ENCODE results near the gene CCSER1. TPM values are rescaled to one million over a fixed set of nuclear protein-coding genes. Genes with fewer than 3 reads are reported as not detected.
"Not testable (repeated sequence)": the region's sequence is repeated elsewhere in the genome, so short reads cannot be mapped to it uniquely, and the experiment has no call there.

Gene CCSER1
- total RNA-seq, 4 donors from 2014 or later = 3.6 to 7.0 (median 5.5) TPM

DNA sequence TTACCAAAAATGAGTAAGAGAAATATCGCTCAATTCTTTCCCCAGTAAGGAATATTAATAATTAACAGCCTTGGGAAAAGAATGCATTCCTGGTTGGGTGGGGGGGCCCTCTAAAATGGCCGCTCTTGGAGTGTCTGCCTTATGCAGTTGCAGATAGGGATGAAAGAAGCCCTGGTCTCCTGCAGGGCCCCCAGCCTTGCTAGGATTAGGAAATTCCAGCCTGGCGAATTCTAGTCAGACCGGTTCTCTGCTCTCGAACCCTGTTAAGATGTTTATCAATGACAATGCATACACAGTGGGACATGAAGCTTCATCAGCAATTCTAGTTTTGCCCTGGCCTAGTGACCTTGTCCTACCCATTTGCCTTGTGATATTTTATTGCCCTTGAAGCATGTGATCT lies 1128.8 kb downstream of the CCSER1 start:
- Histone ChIP-seq H3K36me3 (no peaks in the 10 kb centered on the region), H3K4me1 (no peaks in the 10 kb centered on the region), H3K9me3 (no peaks in the 10 kb centered on the region), H3K27ac (replicated peaks in 1 of 4) (no peak overlapping the region), H3K27me3 (no peaks in the 10 kb centered on the region), H3K4me3 (no peak overlapping the region)
- intact Hi-C loops (cut with DNase I) = no loop called here
- DNase-seq (ENCODE audit: extremely low spot score) = no peak
- 91% methylated on average over 5 of the region's 5 CpGs for WGBS
- TF ChIP-seq POLR2AphosphoS5 (IDR thresholded peaks at IDR 0.05) = no peak
- no peak for TF ChIP-seq POLR2A (IDR thresholded peaks at IDR 0.05; ENCODE audit: low read depth)

DNA sequence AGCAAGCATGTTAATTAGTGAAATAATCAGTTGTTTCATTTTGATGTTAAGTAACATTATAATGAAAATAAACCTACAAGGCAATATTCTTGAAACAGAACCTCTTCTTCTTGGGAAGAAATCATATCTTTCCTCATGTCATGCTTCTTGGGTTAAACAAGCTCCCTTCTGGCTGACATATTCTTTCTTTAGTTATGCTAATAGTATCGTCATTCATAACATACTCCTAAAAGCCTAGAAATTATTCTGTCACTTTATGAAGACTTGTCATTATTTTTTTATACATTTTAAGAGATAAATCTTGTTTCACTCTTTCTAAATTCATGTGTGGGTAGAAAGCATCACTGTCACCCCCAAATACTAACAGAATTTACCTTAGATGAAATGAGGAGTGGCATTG lies 1129.6 kb downstream of the CCSER1 start:
- Histone ChIP-seq H3K4me3 (no peak overlapping the region), H3K36me3 (no peaks in the 10 kb centered on the region), H3K27ac (replicated peaks in 1 of 4) (no peak overlapping the region), H3K27me3 (no peaks in the 10 kb centered on the region), H3K9me3 (no peaks in the 10 kb centered on the region), H3K4me1 (no peaks in the 10 kb centered on the region)
- no peak for DNase-seq (ENCODE audit: extremely low spot score)
- WGBS = 81% methylated on average over 1 of the region's 1 CpG
- intact Hi-C loops (cut with DNase I) = no loop called here
- TF ChIP-seq POLR2AphosphoS5 (IDR thresholded peaks at IDR 0.05) (no peak), POLR2A (IDR thresholded peaks at IDR 0.05; ENCODE audit: low read depth) (no peak), EP300 (IDR thresholded peaks at IDR 0.05) (no peak)
- TF ChIP-seq, protein P1, sequence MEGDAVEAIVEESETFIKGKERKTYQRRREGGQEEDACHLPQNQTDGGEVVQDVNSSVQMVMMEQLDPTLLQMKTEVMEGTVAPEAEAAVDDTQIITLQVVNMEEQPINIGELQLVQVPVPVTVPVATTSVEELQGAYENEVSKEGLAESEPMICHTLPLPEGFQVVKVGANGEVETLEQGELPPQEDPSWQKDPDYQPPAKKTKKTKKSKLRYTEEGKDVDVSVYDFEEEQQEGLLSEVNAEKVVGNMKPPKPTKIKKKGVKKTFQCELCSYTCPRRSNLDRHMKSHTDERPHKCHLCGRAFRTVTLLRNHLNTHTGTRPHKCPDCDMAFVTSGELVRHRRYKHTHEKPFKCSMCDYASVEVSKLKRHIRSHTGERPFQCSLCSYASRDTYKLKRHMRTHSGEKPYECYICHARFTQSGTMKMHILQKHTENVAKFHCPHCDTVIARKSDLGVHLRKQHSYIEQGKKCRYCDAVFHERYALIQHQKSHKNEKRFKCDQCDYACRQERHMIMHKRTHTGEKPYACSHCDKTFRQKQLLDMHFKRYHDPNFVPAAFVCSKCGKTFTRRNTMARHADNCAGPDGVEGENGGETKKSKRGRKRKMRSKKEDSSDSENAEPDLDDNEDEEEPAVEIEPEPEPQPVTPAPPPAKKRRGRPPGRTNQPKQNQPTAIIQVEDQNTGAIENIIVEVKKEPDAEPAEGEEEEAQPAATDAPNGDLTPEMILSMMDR (IDR thresholded peaks at IDR 0.05) = no peak

DNA sequence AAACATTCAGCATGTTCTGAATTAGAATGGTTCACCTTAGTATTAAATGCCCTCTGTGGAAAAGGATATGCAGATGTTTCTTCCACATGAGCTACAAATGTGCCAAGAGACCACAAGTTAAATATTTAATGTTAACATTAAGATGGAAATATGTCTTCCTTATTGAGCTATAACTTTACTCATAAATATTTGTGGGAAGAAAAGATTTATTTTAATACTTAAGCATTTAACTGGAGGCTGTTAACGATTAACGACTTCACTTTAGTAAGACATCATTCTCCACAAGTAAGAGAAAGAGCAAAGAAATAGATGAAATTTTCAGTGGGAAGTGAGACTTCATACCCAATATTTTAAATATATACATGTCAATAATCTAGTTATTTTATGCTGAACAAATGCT lies 1130.5 kb downstream of the CCSER1 start:
- intact Hi-C loops (cut with DNase I) = no loop called here
- no peak for DNase-seq (ENCODE audit: extremely low spot score)
- H3K4me3 ChIP-seq = no peak overlapping the region
- no peak overlapping the region for H3K27ac ChIP-seq (replicated peaks in 1 of 4)
- no peaks in the 10 kb centered on the region for H3K4me1 ChIP-seq
- 95% methylated on average over 2 of the region's 2 CpGs for whole genome bisulfite sequencing
- no peaks in the 10 kb centered on the region for H3K9me3 ChIP-seq
- TF ChIP-seq, protein P1 (IDR thresholded peaks at IDR 0.05) = no peak
- TF ChIP-seq POLR2AphosphoS5 (IDR thresholded peaks at IDR 0.05) (no peak), POLR2A (IDR thresholded peaks at IDR 0.05; ENCODE audit: low read depth) (no peak), EP300 (IDR thresholded peaks at IDR 0.05) (no peak)
- H3K36me3 ChIP-seq = no peaks in the 10 kb centered on the region
- H3K27me3 ChIP-seq = no peaks in the 10 kb centered on the region

DNA sequence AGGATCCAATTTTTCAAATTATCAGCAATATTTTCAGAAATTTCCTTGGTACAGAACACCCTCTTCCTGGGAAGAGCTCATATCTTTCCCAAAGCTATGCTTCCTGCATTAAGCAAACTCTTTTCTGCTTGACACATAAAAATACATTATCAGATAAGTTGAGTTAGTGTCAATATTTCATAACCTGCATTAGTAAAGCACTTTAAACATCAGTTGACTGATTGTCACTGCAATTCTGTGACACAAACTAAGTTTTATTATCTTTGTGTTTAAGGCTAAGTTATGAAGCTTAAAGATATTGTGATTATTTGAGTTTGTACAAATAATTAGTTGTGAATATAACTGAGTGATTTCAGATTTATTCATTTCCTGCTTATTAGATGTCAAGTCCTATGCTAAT lies 1131.1 kb downstream of the CCSER1 start:
- H3K36me3 ChIP-seq = no peaks in the 10 kb centered on the region
- H3K27me3 ChIP-seq = no peaks in the 10 kb centered on the region
- H3K4me1 ChIP-seq = no peaks in the 10 kb centered on the region
- H3K9me3 ChIP-seq = no peaks in the 10 kb centered on the region
- no peak overlapping the region for H3K4me3 ChIP-seq
- DNase-seq (ENCODE audit: extremely low spot score) = no peak
- TF ChIP-seq EP300 (IDR thresholded peaks at IDR 0.05) (no peak), POLR2A (IDR thresholded peaks at IDR 0.05; ENCODE audit: low read depth) (no peak), POLR2AphosphoS5 (IDR thresholded peaks at IDR 0.05) (no peak)
- TF ChIP-seq, protein P1 (IDR thresholded peaks at IDR 0.05) = no peak
- intact Hi-C loops (cut with DNase I) = no loop called here
- H3K27ac ChIP-seq (replicated peaks in 1 of 4) = no peak overlapping the region

DNA sequence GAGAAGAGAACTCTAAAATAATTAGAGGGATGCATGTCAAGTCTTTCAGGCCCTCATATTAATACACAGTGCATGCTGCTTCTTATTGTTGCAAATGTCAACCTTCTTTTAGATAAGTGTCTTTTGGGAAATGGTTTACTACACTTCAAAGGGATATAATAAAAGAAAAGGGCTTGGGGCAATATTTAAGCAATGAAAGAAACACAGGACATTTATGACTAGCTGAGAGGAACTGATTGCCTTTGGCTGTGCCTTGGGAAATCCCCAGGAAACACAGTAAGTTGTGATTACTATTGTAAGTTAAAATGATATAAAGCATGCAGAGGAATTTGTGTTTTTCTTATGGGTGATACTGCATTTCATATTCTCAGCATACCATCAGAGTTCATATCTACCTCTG lies 1140.3 kb downstream of the CCSER1 start:
- Histone ChIP-seq H3K36me3 (no peaks in the 10 kb centered on the region), H3K9me3 (no peaks in the 10 kb centered on the region), H3K4me3 (no peak overlapping the region), H3K27ac (replicated peaks in 1 of 4) (no peak overlapping the region), H3K27me3 (no peaks in the 10 kb centered on the region), H3K4me1 (no peaks in the 10 kb centered on the region)
- intact Hi-C loops (cut with DNase I) = no loop called here
- DNase-seq (ENCODE audit: extremely low spot score) = no peak
- TF ChIP-seq POLR2A (IDR thresholded peaks at IDR 0.05; ENCODE audit: low read depth) (no peak), EP300 (IDR thresholded peaks at IDR 0.05) (no peak), POLR2AphosphoS5 (IDR thresholded peaks at IDR 0.05) (no peak)
- TF ChIP-seq, protein P1 (IDR thresholded peaks at IDR 0.05) = no peak

DNA sequence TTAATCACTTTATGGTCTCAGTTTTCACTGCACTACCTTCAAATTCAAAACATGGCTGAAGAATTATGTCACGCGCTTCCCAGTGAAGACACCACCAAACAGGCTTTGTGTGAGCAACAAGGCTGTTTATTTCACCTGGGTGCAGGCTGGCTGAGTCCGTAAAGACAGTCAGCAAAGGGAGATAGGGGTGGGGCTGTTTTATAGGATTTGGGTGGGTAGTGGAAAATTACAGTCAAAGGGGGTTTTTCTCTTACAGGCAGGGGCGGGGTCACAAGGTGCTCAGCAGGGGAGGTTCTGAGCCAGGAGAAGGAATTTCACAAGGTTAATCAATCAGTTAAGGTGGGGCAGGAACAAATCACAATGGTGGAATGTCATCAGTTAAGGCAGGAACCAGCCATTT lies 1141.3 kb downstream of the CCSER1 start:
- H3K27ac ChIP-seq (replicated peaks in 1 of 4); H3K9me3 ChIP-seq; H3K27me3 ChIP-seq; intact Hi-C loops (cut with DNase I); H3K4me1 ChIP-seq; H3K36me3 ChIP-seq; DNase-seq (ENCODE audit: extremely low spot score); H3K4me3 ChIP-seq: not testable (repeated sequence)
- WGBS = 76% methylated on average over 4 of the region's 4 CpGs

All from esophagus muscularis mucosa (tissue), 4 donors.